ENCODE measurements around the gene RAB11FIP3.
"Not testable (repeated sequence)": the region's sequence is repeated elsewhere in the genome, so short reads cannot be mapped to it uniquely, and the experiment has no call there.

DNA sequence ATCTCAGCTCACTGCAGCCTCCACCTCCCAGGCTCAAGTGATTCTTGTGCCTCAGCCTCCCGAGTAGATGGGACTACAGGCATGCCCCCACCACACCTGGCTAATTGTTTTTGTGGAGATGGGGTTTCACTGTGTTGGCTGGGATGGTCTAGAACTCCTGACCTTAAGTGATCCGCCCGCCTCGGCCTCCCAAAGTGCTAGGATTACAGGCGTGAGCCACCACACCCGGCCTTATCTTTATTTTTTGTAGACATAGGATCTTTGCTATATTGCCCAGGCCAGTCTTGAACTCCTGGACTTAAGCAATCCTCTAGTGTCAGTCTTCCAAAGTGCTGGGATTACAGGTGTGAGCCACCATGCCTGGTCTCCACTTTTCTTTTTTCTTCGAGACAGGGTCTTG, 44.0 kb downstream of the RAB11FIP3 start:
- TF ChIP-seq, protein P1, sequence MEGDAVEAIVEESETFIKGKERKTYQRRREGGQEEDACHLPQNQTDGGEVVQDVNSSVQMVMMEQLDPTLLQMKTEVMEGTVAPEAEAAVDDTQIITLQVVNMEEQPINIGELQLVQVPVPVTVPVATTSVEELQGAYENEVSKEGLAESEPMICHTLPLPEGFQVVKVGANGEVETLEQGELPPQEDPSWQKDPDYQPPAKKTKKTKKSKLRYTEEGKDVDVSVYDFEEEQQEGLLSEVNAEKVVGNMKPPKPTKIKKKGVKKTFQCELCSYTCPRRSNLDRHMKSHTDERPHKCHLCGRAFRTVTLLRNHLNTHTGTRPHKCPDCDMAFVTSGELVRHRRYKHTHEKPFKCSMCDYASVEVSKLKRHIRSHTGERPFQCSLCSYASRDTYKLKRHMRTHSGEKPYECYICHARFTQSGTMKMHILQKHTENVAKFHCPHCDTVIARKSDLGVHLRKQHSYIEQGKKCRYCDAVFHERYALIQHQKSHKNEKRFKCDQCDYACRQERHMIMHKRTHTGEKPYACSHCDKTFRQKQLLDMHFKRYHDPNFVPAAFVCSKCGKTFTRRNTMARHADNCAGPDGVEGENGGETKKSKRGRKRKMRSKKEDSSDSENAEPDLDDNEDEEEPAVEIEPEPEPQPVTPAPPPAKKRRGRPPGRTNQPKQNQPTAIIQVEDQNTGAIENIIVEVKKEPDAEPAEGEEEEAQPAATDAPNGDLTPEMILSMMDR (IDR thresholded peaks at IDR 0.05): not testable (repeated sequence)
- not testable (repeated sequence) for TF ChIP-seq POLR2A (IDR thresholded peaks at IDR 0.05)

Measured in heart left ventricle (tissue), 13 donors.